Measurements from ENCODE around the gene ADCY6. TPM values are rescaled to one million over a fixed set of nuclear protein-coding genes. Genes with fewer than 3 reads are reported as not detected.
A peak's percentile ranks its signal among the peaks of the same experiment; 100 is the strongest.

The ADCY6 gene
- total RNA-seq, 1 donor from 2014 or later: 42.7 TPM

DNA sequence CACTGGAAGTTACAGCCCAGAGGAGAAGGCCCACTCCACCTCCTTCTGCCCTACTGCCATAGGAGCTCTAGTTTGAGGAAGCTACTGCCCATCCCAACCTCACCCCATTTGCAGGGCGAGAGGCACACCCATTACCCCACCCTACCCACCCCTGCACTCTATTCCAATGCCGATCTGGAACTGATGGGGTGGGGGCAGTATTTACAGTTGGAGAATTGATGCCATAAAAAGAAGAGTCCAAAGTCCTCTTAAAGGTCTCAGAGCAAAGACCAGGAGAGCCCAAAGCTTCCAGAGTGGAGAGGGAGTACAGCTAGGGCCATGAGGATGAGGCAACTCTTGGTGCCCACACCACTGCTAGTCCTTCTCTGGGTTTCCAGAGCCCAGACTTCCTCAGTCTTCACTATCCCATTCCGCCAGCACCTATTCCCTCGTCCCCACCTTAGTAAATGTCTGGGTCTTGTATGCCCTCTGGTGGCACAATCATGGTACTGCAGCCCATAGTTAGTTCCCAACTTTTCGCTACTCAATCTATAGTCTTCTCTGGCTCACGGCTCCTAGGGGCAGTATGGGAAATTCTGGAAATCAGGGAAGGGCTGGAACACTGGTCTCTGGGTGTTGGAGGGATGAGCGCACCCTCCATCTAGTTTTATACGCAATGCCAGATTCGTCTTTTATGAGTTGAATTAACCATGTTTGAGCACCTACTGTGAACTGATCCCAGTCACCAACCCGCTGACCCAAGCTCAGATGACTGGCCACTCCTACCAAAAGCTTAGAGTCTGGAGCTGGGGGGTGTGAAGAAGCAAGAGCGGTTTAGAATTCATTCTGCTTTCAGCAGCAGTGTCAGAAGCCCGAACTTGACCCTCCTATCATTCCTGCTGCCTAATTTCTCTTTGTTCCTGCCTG, 6.9 kb upstream of the ADCY6 start:
- no peaks in the 10 kb centered on the region for H3K9me3 ChIP-seq
- ATAC-seq: peak; percentile 94 to 96
- H3K36me3 ChIP-seq: no peaks in the 10 kb centered on the region
- H3K27me3 ChIP-seq (ENCODE audit: low read depth): peaks cover 5% of the 10 kb centered on the region
- TF ChIP-seq, protein P1, sequence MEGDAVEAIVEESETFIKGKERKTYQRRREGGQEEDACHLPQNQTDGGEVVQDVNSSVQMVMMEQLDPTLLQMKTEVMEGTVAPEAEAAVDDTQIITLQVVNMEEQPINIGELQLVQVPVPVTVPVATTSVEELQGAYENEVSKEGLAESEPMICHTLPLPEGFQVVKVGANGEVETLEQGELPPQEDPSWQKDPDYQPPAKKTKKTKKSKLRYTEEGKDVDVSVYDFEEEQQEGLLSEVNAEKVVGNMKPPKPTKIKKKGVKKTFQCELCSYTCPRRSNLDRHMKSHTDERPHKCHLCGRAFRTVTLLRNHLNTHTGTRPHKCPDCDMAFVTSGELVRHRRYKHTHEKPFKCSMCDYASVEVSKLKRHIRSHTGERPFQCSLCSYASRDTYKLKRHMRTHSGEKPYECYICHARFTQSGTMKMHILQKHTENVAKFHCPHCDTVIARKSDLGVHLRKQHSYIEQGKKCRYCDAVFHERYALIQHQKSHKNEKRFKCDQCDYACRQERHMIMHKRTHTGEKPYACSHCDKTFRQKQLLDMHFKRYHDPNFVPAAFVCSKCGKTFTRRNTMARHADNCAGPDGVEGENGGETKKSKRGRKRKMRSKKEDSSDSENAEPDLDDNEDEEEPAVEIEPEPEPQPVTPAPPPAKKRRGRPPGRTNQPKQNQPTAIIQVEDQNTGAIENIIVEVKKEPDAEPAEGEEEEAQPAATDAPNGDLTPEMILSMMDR (IDR thresholded peaks at IDR 0.05): peak; percentile 94
- H3K27ac ChIP-seq: no peak overlapping the region
- intact Hi-C loops (cut with DNase I): loop anchor here (5.0 kb wide), 1 partner anchor 44 kb away; no protein-coding TSS in a partner anchor
- H3K4me3 ChIP-seq: no peak overlapping the region
- no peak for DNase-seq
- H3K4me1 ChIP-seq: peaks cover 10% of the 10 kb centered on the region

DNA sequence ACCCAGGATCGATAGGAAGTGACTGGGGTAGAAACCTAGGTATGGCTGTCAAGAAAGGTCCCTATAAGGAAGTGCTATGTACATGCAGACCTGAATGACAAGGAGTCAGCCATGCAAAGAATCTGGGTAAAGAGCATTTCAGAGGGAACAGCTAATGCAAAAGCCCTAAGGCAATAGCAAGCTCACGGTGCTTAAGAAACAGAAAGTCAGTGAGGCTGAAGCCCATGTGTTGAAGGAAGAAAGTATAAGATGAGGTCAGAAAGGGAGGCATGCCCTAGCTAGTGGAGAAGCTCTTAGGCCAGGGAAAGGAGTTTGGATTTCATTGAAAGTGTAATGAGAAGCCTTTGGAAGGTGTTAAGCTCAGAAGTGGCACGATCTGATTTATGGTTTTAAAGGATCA, 6.0 kb upstream of the ADCY6 start:
- ATAC-seq: peak in 1 of 2 donors; percentile 9
- peaks cover 10% of the 10 kb centered on the region for H3K4me1 ChIP-seq
- no peak overlapping the region for H3K27ac ChIP-seq
- TF ChIP-seq, protein P1 (IDR thresholded peaks at IDR 0.05): no peak
- no peak for DNase-seq
- H3K27me3 ChIP-seq (ENCODE audit: low read depth): no peaks in the 10 kb centered on the region
- no peak overlapping the region for H3K4me3 ChIP-seq
- no peaks in the 10 kb centered on the region for H3K9me3 ChIP-seq
- H3K36me3 ChIP-seq: no peaks in the 10 kb centered on the region
- intact Hi-C loops (cut with DNase I): loop anchor here (5.0 kb wide), 1 partner anchor 43 kb away; no protein-coding TSS in a partner anchor

- Histone ChIP-seq H3K4me3 (no peak overlapping the region), H3K9me3 (no peaks in the 10 kb centered on the region), H3K4me1 (peaks cover 10% of the 10 kb centered on the region), H3K27ac (no peak overlapping the region), H3K27me3 (ENCODE audit: low read depth) (no peaks in the 10 kb centered on the region), H3K36me3 (no peaks in the 10 kb centered on the region)
- TF ChIP-seq, protein P1 (IDR thresholded peaks at IDR 0.05): no peak
- ATAC-seq (no peak), DNase-seq (no peak)
- intact Hi-C loops (cut with DNase I): no loop called here
Observed at GRCh38 chr12:48793696-48794095, 4.8 kb upstream of the ADCY6 start.

DNA sequence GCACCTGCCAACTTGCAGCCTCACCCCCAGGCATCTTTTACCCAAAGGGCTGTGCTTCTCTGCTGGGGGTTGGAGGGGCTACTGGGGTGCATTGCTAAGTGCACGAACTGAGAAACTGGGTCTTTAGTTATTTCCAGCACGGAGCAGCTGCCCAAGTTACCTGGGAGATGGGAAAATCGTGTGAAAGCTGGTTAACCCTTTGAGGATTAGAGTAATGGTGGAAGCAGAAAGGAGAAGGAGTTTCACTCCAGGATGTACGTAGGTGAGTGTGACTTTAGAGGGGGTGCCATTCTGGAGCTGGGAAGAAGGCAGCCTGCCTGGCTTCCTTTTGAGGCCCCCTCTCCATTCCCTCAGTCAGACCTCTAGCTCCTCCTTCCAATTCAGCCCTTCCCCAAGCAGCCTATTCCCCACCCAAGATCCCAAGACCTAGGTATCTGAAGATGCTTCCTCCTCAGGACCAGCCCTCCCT, 1.0 kb upstream of the ADCY6 start:
- TF ChIP-seq, protein P1 (IDR thresholded peaks at IDR 0.05): no peak
- Histone ChIP-seq H3K9me3 (no peaks in the 10 kb centered on the region), H3K27me3 (ENCODE audit: low read depth) (no peaks in the 10 kb centered on the region), H3K27ac (peak overlapping the region; percentile 90), H3K36me3 (no peaks in the 10 kb centered on the region), H3K4me3 (peak overlapping the region; percentile 83), H3K4me1 (peaks cover 19% of the 10 kb centered on the region)
- intact Hi-C loops (cut with DNase I): no loop called here
- ATAC-seq (no peak), DNase-seq (no peak)

GRCh38 chr12:48788524-48788853, 400 bp downstream of the ADCY6 start:
- H3K27ac ChIP-seq: peak overlapping the region; percentile 90
- no peaks in the 10 kb centered on the region for H3K36me3 ChIP-seq
- peak overlapping the region; percentile 83 for H3K4me3 ChIP-seq
- H3K27me3 ChIP-seq (ENCODE audit: low read depth): no peaks in the 10 kb centered on the region
- no peaks in the 10 kb centered on the region for H3K9me3 ChIP-seq
- TF ChIP-seq, protein P1 (IDR thresholded peaks at IDR 0.05): no peak
- peak; percentile 32 to 34 for ATAC-seq
- intact Hi-C loops (cut with DNase I): no loop called here
- no peak for DNase-seq
- peaks cover 19% of the 10 kb centered on the region for H3K4me1 ChIP-seq
